ENCODE results near the gene FOXP2. TPM values are rescaled to one million over a fixed set of nuclear protein-coding genes. Genes with fewer than 3 reads are reported as not detected.

Gene FOXP2
- total RNA-seq = 5.3 and 7.9 TPM in 2 replicates

DNA sequence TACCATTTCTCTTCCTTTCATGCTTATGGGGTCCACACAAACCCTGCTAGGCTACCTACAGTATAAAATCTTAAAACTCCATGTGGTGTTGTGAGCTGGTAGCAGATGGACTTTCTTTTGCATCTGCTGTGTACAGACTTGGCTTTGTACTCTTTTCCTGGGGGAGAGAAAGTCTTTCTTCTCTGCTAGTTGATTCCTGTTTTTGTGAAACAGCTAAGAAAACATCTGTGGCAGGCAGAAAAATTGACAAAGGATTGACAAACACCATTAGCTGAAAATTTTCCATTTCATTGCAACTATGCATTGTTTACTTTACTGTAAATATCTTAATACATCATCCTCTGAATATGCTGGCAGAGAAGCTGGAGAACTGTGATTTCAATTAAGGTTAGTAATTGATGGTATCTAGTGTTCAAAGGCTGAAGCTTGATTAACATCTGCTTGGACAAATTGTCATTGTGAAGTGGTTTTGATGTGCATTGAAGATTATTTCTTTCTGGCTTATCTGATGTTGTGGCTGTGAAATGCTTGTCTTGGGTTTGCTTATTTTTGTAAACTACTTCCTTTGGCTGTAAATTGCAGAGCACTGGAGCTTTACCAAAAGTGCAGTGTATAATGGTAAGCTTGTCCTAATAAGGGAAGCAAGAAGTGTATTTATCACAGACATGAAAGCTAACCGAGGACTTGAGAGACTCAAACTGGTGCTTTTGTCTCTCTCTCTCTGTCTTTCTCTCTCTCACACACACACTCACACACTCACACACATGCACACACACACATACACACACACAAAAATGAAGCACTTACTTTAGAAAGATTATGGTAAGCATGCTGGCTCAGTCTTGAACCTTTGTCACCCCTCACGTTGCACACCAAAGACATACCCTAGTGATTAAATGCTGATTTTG, at the start of gene FOXP2:
Gene FOXP2, plus strand, starts transcription at position 660 of the 908 bp plus-strand sequence. CDS start 11,697 bp downstream, outside the sequence.
- FAIRE-seq (no peak), DNase-seq (ENCODE audit: low read depth) (peak; percentile 32)
- Histone ChIP-seq H3K27me3 (ENCODE audit: control insufficient read depth, insufficient read depth, low read length) (no peaks in the 10 kb centered on the region), H3K4me3 (ENCODE audit: low read depth, low read length) (peak within 1 kb of the TSS; percentile 29), H3K36me3 (ENCODE audit: control insufficient read depth, insufficient read depth, low read length) (no peaks in the 10 kb centered on the region)
- TF ChIP-seq CTCF (IDR thresholded peaks at IDR 0.05; ENCODE audit: insufficient read depth, low read length, severe bottlenecking) = no peak

DNA sequence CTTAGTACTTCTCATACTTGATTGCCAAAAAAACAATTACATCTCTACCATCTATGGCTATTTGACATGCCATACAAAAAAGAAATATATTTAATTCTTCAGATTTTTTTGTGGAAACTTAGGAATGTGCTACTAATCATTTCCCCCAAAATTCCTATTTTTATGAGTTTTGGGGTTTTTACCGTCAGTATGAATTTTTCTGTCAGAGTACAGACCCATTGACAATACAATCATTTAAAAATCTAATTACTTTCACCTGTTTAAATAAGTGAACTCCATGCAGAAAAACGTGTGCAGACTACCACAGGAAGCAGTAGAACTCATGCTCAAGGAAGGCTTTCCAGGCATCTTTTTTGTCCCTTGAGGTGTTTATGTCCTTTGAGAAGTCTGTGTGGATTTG, 48.8 kb upstream of the FOXP2 start:
- no peak for TF ChIP-seq CTCF (IDR thresholded peaks at IDR 0.05; ENCODE audit: insufficient read depth, low read length, severe bottlenecking)
- no peak for FAIRE-seq
- H3K36me3 ChIP-seq (ENCODE audit: control insufficient read depth, insufficient read depth, low read length) = no peaks in the 10 kb centered on the region

DNA sequence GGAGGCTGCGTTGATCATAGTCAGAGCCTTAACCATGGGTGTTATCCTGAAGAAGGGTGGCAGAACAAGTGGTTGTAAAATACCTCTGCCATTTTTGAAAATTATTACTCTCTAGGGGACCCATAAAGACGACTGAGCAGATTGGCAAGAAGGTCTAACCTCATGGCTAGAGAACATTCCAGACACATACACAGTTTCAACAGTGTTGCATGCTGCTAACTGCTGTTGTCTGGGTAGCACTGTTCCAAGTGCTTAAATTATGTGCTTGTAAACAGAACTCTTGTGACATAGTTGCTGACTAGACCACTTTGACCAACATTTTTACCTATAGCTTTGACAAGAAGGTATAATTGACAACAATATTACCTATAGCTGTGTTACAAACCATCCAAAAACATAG, 46.1 kb upstream of the FOXP2 start:
- Histone ChIP-seq H3K36me3 (ENCODE audit: control insufficient read depth, insufficient read depth, low read length) (no peaks in the 10 kb centered on the region), H3K4me3 (ENCODE audit: low read depth, low read length) (no peak overlapping the region), H3K27me3 (ENCODE audit: control insufficient read depth, insufficient read depth, low read length) (no peaks in the 10 kb centered on the region)
- FAIRE-seq (no peak), DNase-seq (ENCODE audit: low read depth) (no peak)
- no peak for TF ChIP-seq CTCF (IDR thresholded peaks at IDR 0.05; ENCODE audit: insufficient read depth, low read length, severe bottlenecking)

More for the DNA sequence above, 48.8 kb upstream of the FOXP2 start:
- DNase-seq (ENCODE audit: low read depth) = no peak
- H3K4me3 ChIP-seq (ENCODE audit: low read depth, low read length) = no peak overlapping the region
- H3K27me3 ChIP-seq (ENCODE audit: control insufficient read depth, insufficient read depth, low read length) = no peaks in the 10 kb centered on the region

DNA sequence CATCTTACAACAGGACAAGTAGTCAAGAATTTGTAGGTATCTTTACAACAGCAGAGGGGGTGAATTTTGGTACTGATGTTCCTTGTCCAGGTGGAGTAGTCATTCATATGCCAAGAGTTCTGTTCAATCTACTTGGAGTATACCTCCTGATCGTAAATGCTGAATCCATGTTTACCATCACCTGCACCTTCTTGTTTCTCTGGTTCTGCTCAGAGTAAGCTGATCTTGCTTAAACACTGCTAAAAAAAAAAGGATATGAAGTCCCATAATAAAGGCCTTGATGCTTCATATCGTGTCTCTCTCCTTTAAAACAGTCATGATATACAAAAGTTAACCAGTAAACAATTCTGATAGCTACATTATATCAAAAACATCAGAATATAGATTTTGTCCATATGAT, 45.3 kb upstream of the FOXP2 start:
- DNase-seq (ENCODE audit: low read depth) = no peak
- no peak for TF ChIP-seq CTCF (IDR thresholded peaks at IDR 0.05; ENCODE audit: insufficient read depth, low read length, severe bottlenecking)
- Histone ChIP-seq H3K4me3 (ENCODE audit: low read depth, low read length) (no peak overlapping the region), H3K27me3 (ENCODE audit: control insufficient read depth, insufficient read depth, low read length) (no peaks in the 10 kb centered on the region), H3K36me3 (ENCODE audit: control insufficient read depth, insufficient read depth, low read length) (no peaks in the 10 kb centered on the region)
- FAIRE-seq = no peak

DNA sequence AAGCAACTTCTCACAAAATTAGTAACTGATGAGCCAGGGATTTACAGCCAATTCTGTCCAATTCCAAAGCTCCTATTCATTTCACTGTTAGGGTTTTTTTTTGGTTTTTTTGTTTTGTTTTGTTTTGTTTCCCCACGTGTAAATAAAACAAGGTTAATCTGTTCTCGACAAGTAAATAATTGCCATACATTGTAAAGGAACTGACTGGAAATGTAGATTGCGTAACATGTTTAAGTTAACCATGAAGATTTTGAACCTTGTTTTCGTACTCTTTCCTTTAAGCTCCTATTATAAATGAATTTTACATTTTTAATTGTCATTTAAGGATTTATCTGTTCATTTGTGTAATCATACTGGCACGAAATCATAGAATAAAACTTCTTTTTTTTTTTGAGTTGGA, 42.0 kb upstream of the FOXP2 start:
- H3K27me3 ChIP-seq (ENCODE audit: control insufficient read depth, insufficient read depth, low read length) = no peaks in the 10 kb centered on the region
- no peaks in the 10 kb centered on the region for H3K36me3 ChIP-seq (ENCODE audit: control insufficient read depth, insufficient read depth, low read length)
- FAIRE-seq (no peak), DNase-seq (ENCODE audit: low read depth) (no peak)
- no peak overlapping the region for H3K4me3 ChIP-seq (ENCODE audit: low read depth, low read length)
- TF ChIP-seq CTCF (IDR thresholded peaks at IDR 0.05; ENCODE audit: insufficient read depth, low read length, severe bottlenecking) = no peak
